HG02571 (cell line): ENCODE measurements around the gene CRKL.

ENCODE experiments used
- ATAC-seq: cut with Tn5 transposase; IDR thresholded peaks from one replicate; pipeline ENCODE4 v1.9.1; 2021; ENCODE audit warnings: mild to moderate bottlenecking, moderate library complexity; ENCODE audit not compliant: unreplicated experiment

CRKL gene

GRCh38 chr22:20994902-20995241, 77.7 kb downstream of the CRKL start:
- ATAC-seq: no peak

GRCh38 chr22:20995329-20996030, 78.3 kb downstream of the CRKL start:
- ATAC-seq: no peak

DNA sequence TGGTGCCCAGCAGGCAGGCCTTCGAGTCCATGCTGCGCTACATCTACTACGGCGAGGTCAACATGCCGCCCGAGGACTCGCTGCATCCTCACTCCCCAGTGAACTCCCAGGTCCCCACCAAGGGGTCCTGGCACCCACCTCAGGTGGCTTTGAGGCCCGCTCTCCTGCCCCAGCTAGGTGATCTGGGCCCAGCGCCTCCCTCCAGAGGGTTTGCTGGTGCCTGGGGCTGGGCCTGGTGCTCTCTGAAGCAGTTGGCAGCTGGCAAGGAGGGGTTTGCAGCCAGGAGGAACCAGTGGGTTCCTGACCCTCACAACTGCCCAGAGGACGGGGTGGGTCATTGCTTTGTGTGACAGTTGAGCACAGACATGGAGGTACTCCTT, 78.8 kb downstream of the CRKL start:
- ATAC-seq: no peak

- ATAC-seq: no peak
These were observed 79.7 kb downstream of the CRKL start for GRCh38 chr22:20996598-20997535.

DNA sequence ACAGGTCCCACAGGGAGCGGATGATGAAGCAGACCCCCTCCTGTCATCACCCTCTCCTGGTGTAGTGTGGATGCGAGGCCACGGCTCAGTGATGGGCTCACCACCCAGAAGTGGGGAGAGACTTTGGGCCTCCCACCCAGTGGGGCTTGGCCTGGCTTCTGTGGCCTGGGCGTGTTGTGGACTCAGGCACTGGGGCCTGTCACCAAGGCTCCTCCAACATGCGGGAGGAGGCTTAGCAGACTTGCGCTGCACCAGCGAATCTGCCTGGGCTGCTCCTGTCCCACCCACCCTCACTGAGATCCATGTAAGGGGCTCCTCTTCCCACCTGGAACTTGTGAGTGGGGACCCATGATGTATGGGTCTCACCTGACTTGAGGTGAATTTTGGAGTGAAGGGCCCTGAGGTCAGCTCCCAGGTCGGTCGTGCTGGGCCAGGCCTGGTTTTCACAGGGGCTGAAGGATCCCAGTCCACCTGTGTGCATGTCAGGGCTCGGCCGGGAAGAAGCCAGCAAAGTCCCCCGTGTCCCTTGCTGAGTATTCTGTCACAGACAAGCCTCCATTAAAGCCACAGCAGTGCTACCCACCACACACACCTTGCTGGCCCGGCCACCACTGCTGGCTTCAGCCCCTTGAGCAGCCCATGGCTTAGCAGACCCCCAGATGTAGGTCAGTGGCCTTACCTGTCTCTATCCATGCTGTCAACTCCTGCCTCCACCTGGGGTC, 80.5 kb downstream of the CRKL start:
- no peak for ATAC-seq

- no peak for ATAC-seq
These were observed 81.5 kb downstream of the CRKL start for GRCh38 chr22:20998411-20999336.

GRCh38 chr22:20999350-21000206, 82.4 kb downstream of the CRKL start:
- ATAC-seq: no peak

DNA sequence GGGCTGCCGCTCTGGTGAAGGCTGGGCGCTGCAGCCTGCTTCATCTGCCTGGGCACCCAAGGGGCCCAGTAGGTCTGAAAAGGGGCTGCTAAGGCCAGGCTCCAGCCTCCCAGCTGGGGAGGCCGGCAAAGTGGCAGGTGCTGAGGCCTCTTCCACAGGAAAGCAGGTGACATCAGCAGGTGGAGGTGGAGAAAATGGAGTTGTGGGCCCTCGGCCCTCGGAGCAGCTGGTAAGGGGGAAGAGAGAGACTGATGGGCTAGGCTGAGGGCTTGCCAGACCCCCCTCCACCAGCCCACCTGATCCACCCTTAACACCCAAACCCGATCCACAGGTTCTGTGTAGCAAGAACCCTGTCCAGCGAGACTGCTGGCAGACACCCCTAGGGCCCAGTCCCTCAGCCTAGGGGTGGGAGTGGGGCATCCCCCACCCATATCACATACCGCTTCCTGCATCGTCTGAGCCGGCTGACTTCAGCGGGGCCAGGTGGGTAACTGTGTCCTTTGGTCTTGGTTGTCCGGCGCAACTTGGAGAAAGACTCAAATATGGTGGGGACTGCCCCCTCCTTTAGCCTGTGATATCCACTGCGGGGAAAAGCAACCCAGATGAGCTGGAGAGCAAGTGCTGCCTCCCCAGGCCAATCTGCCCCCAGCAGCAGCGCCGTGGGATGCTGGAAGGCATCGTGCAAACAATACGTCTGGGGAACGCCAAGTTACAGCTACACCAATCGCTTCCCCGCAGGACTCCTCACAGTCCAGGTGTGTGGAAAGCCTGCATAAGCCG, 83.2 kb downstream of the CRKL start:
- no peak for ATAC-seq

DNA sequence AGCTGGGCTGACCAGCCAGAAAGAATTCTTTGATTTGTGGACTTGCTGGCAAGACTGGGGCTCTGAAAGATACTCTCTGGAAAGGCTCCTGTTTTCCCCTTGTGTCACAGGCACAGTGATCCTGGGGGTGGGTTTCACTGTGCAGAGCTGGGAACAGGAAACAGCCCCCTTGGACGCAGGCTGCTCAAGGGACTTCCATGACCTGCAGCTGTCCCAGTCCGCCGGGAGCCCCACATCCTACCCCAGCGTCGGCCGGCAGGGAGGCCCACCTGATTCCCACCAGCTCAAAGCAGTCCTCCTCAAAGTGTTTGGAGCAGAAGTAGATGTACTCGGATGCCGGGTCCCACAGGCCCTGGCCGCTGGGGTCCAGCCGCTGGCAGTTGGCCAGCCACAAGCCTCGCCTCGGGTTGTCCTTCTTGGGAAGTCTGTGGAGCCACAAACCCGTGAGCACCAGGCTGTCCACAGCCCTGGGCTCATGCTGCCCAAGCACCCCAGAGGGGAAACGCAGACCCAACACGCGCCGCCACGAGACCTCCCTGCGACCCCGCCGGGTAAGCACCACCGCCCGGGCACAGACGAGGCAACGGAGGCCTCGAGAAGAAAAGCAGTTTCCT, 83.9 kb downstream of the CRKL start:
- no peak for ATAC-seq

- ATAC-seq: peak; percentile 77
These were observed 84.6 kb downstream of the CRKL start, which contains the start of gene THAP7 for GRCh38 chr22:21001601-21002325. Gene THAP7, minus strand, starts transcription at chr22:21002118. Its CDS starts 207 bp downstream, at chr22:21001911.
